ENCODE measurements around the gene ATRN.
"Not testable (repeated sequence)": the region's sequence is repeated elsewhere in the genome, so short reads cannot be mapped to it uniquely, and the experiment has no call there.

Gene ATRN

GRCh38 chr20:3470627-3471396, at the start of gene ATRN:
ATRN (plus strand) TSS chr20:3471018; CDS start chr20:3471108, 90 bp downstream.
- DNase-seq (ENCODE audit: low read depth), result peak; percentile 75

GRCh38 chr20:3421985-3422384, 48.8 kb upstream of the ATRN start:
- DNase-seq (ENCODE audit: low read depth), result no peak

DNA sequence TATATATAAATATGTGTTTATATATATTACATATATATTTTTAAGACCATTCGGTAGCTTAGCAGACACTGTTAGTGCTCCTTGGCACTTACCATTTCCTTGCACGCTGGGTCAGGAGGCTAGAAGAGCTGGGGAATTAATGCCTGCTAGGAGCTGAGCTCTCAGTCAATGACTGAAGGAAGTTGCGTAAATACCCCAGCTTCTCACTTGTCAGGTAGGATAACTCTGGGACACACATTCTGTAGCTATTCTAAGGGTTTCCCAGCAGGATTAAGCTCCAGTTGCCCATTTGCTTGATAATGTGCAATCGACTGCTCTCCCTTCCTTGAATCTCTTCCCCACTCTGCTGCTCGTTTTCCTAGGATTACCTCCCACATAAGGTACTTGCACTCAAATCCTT, 47.7 kb upstream of the ATRN start:
- DNase-seq (ENCODE audit: low read depth), result no peak

DNA sequence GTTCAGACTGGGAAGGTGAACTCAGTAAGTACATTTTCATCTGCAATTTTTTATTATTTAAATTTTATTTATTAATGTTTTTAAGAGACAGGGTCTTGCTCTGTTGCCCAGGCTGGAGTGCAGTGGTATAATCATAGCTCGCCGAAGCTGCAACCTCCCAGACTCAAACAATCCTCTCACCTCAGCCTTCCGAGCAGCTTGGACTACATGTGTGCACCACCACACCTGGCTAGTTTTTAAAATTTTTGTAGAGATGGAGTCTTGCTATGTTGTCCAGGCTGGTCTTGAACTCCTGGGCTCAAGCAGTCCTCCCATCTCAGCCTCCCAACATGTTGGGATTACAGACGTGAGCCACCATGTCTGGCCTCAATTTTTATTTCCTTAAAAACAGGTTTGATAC, 44.1 kb upstream of the ATRN start:
- not testable (repeated sequence) for DNase-seq (ENCODE audit: low read depth)

- DNase-seq (ENCODE audit: low read depth), result no peak
Measured at GRCh38 chr20:3430376-3431069, 40.3 kb upstream of the ATRN start.

- no peak for DNase-seq (ENCODE audit: low read depth)
Measured at GRCh38 chr20:3431109-3431508, 39.7 kb upstream of the ATRN start.

DNA sequence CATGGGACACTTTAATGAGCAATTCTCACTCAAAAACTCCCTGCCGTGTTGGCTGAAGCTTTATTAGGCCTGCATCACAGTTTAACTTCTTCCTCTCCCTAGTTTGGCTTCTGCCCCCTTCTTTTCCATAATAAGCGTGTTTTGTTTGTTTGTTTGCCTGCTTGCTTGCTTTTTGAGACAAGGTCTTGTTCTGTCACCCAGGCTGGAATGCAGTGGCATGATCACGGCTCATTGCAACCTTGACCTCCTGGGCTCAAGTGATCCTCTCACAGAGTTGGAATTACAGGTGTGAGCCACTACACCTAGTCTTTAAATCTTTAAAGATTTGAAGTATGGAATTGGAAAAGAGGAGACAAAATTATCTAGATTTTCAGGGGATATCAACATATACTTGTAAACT, 38.0 kb upstream of the ATRN start:
- DNase-seq (ENCODE audit: low read depth), result no peak

DNA sequence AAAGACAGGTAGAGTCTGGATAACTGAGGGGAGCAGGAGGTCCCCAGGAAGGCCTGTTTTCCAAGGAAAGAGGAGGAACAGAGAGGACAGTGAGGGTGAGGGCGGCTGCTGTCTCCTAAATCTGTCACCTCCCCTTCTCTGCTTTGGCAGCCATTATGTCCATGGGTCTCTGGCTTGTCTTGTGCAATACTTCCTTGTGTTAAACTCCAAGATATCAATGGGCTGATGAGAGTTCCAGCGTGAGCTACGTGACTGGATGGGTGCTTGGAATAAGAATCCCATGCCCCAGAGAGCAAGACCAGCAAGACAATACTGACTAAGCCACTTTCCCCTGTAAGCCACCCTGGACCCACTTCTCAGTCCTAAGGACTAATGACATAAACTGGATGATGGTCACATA, 37.1 kb upstream of the ATRN start:
- no peak for DNase-seq (ENCODE audit: low read depth)

DNA sequence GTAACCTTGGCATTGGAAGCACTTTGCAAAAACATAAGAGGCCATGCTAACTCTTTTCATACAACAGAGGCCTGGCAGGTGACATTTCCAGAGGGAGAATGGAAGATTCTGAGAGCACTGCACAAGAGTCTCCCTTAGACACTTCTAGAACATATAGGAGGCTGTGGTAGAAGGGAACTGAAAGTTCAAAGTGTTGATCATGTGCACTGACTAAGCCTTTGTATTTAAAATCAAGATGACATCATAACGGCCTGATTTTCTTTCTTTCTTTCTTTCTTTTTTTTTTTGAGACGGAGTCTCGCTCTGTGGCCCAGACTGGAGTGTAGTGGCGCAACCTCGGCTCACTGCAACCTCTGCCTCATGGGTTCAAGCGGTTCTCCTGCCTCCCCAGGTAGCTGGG, 36.6 kb upstream of the ATRN start:
- DNase-seq (ENCODE audit: low read depth), result no peak

- DNase-seq (ENCODE audit: low read depth), result no peak
Measured at GRCh38 chr20:3436864-3437574, 33.8 kb upstream of the ATRN start.

GRCh38 chr20:3446779-3447178, 24.0 kb upstream of the ATRN start:
- no peak for DNase-seq (ENCODE audit: low read depth)

GRCh38 chr20:3447321-3447720, 23.5 kb upstream of the ATRN start:
- no peak for DNase-seq (ENCODE audit: low read depth)

DNA sequence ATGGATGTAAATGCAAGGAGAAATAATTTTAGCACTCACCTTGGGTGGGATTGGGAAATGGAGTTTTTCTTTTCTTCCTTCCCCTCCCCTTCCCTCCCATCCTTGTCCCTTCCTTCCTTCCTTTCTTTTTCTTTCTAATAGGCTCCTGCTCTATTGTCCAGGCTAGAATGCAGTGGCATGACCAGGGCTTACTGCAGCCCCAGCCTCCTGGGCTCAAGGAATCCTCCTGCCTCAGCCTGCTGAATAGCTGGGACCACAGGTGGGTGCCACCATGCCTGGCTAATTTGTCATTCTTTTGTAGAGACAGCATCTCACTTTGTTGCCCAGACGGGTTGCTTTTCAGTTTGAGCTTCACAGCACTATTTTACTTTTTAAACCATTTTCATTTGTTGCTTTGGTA, 21.5 kb upstream of the ATRN start:
- DNase-seq (ENCODE audit: low read depth), result no peak

DNA sequence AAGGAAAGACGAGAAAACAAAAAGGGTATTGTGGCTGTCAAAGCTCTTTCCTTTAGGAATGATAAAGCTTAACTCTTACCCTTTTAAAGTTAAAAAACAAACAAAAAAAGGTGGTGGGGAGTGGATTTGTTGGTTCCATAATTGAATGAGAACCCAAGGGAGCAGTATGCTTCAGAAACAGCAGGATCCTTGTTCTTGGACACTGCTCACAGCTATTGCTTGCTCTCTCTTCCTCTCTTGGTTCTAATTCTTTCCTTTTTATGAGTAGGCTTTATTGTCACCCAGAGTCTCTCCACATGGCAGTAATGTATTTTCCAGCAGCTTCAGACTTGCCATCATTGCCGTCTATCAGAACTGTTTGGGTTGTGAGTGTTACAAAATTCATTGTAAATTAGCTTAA, 18.7 kb upstream of the ATRN start:
- no peak for DNase-seq (ENCODE audit: low read depth)

DNA sequence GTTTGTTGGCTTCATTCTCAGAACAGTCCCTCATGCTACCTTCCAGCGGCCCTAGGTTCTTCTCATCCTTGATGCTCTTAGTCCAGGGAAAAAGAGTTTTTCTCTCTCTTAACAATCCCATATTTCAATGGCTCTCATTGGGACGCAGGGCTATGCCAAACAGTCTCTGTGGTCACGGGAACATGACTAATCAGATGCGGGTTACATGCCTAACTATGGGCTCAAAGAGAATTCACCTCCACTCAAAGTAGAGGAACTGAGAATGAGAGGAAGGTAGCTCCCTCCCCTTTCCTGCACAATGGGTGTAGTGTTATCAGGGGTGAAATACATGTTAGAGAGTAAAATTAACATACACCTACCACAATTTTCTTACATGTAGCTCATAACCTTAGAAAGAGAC, 18.1 kb upstream of the ATRN start:
- no peak for DNase-seq (ENCODE audit: low read depth)

DNA sequence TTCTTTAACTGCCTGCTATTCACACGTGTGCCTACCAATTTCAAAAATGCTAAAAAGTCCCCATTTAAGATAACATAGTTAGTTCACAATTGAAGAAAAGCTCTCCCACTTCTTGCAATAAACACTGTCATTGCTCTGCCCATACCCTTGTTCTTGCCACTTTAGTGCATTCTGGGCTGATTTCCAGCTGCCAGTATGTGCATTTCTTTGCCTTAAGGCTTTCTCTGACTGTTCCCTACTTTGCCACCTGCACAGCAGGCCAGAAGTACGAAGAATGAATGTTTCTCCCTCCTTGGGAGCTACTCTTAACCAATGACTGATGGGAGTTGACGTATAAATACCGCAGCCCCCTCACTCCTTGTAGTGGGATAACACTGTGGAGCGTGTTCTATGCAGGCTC, 16.0 kb upstream of the ATRN start:
- DNase-seq (ENCODE audit: low read depth), result no peak

DNA sequence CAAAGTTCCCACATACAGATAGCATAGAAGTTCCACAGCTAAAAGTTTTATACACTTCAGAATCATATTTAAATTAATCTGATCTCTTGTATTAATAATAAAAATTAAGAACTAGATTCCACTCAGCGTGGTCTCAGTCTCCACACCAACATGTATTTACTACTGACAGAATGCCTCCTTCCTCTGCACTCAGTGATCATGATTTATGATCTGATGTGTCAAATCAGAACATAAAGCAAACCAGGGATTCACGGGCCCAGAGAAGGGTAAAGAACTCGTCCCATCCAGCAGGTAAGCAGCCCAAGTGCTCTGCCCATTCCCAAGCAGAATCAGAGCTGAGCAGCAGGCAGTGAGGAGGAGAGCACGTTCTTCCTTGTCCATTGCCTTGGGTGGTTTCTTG, 14.2 kb upstream of the ATRN start:
- DNase-seq (ENCODE audit: low read depth), result no peak

- DNase-seq (ENCODE audit: low read depth), result no peak
Measured at GRCh38 chr20:3459881-3460307, 10.9 kb upstream of the ATRN start.

DNA sequence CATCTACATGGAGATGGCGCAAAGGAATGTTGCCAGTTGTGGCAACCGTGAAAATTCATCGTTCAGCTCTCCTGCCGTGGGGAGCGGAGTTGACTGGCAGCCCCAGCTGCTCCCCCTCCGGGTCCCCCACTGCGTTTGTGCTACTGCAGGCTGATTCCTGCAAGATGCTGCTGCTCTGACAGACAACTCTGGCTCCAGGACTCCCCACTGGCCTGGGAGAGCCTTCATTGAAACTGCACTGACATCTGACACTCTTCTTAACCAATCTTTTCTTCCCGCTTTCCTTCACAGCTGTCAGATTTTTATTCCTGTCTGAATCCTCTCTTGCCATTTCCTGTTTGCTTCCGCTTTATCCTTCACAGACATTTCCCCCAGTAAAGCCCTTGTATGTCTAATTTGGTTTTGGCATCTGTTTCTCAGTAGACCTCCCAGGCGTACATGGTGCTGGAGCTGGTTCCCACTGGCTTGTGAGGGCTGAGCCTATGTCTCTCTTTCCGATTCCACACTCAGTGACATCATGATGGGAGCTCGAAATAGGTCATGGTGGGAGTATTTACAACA, 9.5 kb upstream of the ATRN start:
- DNase-seq (ENCODE audit: low read depth), result no peak

GRCh38 chr20:3461911-3462677, 8.7 kb upstream of the ATRN start:
- DNase-seq (ENCODE audit: low read depth), result no peak

DNA sequence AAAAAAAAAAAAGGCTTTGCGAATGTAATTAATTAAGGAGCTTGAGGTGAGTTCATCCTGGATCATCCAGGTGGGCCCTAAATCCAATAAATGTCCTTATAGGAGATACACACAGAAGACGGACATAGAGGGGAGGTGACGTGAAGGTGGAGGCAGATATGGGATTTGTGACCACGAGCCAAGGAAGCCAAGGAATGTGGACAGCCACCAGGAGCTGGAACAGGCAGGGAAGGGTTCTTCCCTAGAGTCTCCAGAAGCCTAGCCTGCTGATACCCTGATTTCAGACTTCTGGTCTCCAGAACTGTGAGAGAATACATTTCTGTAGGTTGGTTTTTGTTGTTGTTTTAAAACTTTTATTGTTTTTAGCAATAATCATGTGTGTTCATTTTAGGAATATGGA, 6.7 kb upstream of the ATRN start:
- no peak for DNase-seq (ENCODE audit: low read depth)

- no peak for DNase-seq (ENCODE audit: low read depth)
Measured at GRCh38 chr20:3465301-3465700, 5.5 kb upstream of the ATRN start.

Data from stimulated activated CD8-positive, alpha-beta memory T cell treated with anti-CD3 and anti-CD28 coated beads, Interleukin-12 subunit alpha, Interleukin-12 subunit beta, amount 100 ng/mL, for 1 hour (primary cell).